OCI-M1 (cell line): Measurements from ENCODE around the gene TFPT.

ENCODE experiments used
- DNase-seq: peaks from one replicate; lab custom pipeline; 2025; lab: John Stamatoyannopoulos, UW

TFPT gene

GRCh38 chr19:54115109-54116063 is at the start of gene TFPT, which contains the start of gene PRPF31:
Gene TFPT, minus strand, starts transcription at chr19:54115657. Its CDS starts 388 bp downstream, at chr19:54115269.
Gene PRPF31, plus strand, starts transcription at chr19:54115754. Its CDS starts 2,525 bp downstream, at chr19:54118279.
- peak; percentile 99 for DNase-seq

- DNase-seq: no peak
These were observed 49.8 kb upstream of the TFPT start for GRCh38 chr19:54165222-54165621.

- DNase-seq: peak; percentile 44
These were observed 49.1 kb upstream of the TFPT start for GRCh38 chr19:54164369-54165068.

GRCh38 chr19:54162884-54163283 is 47.4 kb upstream of the TFPT start:
- no peak for DNase-seq

- peak; percentile 99 for DNase-seq
These were observed 46.9 kb upstream of the TFPT start for GRCh38 chr19:54162241-54162805.

GRCh38 chr19:54160854-54161253 is 45.4 kb upstream of the TFPT start:
- no peak for DNase-seq

GRCh38 chr19:54160182-54160811 is 44.8 kb upstream of the TFPT start:
- peak; percentile 66 for DNase-seq

- peak; percentile 100 for DNase-seq
These were observed 44.1 kb upstream of the TFPT start, which contains the start of gene LENG1 for GRCh38 chr19:54159352-54160181. Gene LENG1, minus strand, starts transcription at chr19:54159721. Its CDS starts 26 bp downstream, at chr19:54159695.

GRCh38 chr19:54158812-54159351 is 43.4 kb upstream of the TFPT start:
- peak; percentile 80 for DNase-seq

GRCh38 chr19:54156953-54157352 is 41.5 kb upstream of the TFPT start:
- DNase-seq: no peak

GRCh38 chr19:54156490-54156889 is 41.0 kb upstream of the TFPT start:
- no peak for DNase-seq

GRCh38 chr19:54155694-54156093 is 40.2 kb upstream of the TFPT start:
- DNase-seq: no peak

GRCh38 chr19:54154603-54155345 is 39.3 kb upstream of the TFPT start:
- DNase-seq: no peak

GRCh38 chr19:54153731-54154326 is 38.4 kb upstream of the TFPT start:
- no peak for DNase-seq

GRCh38 chr19:54152878-54153524 is 37.5 kb upstream of the TFPT start:
- no peak for DNase-seq

- no peak for DNase-seq
These were observed 36.8 kb upstream of the TFPT start for GRCh38 chr19:54152267-54152666.

GRCh38 chr19:54151362-54152035 is 36.0 kb upstream of the TFPT start:
- no peak for DNase-seq

GRCh38 chr19:54149021-54149812 is 33.8 kb upstream of the TFPT start:
- DNase-seq: no peak
